ENCODE data around the gene GDPD1.
"Not testable (repeated sequence)": the region's sequence is repeated elsewhere in the genome, so short reads cannot be mapped to it uniquely, and the experiment has no call there.

The GDPD1 gene

DNA sequence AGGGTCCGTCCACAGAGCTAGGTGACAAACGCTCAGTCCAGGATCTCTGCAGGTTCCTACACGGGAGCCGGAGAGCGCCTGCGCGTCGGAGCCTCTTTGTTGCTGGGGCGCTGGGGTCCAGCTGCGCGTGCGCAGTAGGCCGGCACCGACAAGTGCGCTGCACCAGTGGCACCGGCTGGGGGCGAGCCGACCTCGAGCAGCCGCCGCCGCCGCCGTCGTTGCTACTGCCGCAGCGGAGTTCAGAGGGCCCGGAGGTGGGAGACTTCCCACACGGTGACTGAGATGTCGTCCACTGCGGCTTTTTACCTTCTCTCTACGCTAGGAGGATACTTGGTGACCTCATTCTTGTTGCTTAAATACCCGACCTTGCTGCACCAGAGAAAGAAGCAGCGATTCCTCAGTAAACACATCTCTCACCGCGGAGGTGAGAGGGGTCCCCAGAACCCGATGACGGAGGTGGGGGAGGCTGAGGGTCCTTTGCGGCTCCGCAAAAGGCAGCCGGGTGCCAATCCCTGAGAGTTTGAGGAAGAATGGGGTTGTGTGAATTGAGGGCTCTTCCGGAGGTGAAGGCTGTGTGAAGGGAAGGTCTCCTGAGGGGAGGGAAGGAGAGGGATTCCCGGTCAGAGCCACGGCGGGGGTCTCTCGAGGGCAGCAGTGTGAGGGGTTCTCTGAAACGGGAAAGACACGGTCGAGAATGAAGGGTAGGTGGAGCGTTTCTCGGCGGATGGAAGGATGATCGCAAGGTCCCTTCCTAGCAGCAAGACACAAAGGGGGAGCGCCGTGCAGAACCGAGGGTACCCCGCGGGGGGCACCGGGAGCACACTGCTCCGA is at the start of gene GDPD1:
TSS of gene GDPD1 (plus strand) at position 184 of the 831 bp plus-strand sequence. CDS start at position 283, 99 bp downstream.
- DNase-seq = peak; percentile 89

DNA sequence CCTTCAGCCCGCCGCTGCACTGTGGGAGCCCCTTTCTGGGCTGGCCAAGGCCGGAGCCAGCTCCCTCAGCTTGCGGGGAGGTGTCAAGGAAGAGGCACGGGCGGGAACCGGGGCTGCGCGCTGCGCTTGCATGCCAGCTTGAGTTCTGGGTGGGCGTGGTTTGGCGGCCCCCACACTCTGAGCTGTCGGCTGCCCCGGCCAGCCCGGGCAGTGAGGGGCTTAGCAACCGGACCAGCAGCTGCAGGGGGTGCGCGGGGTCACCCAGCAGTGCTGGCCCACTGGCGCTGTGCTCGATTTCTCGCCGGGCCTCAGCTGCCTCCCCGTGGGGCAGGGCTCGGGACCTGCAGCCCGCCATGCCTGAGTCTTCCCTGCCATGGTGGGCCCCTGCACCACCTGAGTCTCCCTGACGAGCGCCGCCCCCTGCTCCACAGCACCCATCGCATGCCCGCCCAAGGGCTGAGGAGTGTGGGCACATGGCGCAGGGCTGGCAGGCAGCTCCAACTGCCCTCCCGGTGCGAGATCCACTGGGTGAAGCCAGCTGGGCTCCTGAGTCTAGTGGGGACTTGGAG is 47.8 kb upstream of the GDPD1 start:
- no peak for DNase-seq

GRCh38 chr17:59174671-59175070 is 45.6 kb upstream of the GDPD1 start:
- no peak for DNase-seq

- DNase-seq = no peak
Measured at GRCh38 chr17:59175076-59175475, 45.2 kb upstream of the GDPD1 start.

DNA sequence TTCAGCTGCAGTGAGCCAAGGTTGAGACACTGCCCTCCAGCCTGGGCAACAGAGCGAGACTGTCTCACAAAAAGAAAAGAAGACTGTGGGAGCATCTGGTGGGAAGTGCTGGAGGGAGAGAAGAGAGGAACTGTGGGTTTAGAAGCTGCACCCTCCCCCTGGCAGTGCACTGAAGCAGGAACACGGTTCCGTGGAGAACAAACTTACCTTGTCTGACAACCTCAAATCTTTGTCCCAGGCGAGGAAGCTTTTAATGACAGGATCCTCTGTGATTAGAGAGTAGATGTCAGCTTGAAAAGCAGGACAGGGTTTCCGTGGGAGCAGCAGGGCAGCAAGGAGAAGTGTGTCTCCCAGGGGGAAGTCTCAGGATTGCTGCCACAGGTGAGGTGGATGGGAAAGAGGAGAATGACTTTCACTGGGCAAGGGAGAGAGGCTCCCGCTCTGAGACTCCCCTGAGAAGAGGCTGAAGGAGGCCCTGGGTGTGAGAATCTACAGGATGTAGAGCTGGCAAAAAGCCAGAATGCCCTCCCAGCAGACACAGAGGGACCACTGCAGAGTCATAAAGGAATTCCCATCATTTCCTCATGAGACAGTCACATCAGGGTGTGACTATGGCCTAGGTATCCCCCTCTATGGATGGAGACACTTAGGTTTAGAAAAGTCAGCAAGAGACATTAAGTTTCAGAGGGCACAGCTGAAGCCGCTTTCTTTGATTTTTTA is 41.9 kb upstream of the GDPD1 start:
- DNase-seq = no peak

DNA sequence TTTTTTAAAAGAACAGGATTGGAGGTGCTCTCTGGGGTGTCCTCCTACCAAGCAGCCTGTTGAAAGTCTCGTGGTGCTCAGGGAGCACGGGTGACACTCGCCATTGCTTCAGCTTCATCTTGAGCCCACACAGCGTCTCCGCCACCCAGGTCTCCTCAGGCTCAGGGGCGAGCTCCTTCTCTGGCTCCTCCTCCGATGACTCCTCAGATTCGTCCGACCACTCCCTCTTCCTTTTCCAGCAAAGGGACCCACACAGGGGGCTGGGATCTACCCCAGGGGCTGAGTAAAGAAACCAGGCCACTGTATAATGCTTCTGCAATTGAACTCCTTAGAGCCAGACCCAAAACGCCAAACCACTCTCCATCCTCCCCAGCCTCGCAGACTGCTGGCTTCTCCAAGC is 40.7 kb upstream of the GDPD1 start:
- not testable (repeated sequence) for DNase-seq

GRCh38 chr17:59180626-59181025 is 39.7 kb upstream of the GDPD1 start:
- DNase-seq = no peak

DNA sequence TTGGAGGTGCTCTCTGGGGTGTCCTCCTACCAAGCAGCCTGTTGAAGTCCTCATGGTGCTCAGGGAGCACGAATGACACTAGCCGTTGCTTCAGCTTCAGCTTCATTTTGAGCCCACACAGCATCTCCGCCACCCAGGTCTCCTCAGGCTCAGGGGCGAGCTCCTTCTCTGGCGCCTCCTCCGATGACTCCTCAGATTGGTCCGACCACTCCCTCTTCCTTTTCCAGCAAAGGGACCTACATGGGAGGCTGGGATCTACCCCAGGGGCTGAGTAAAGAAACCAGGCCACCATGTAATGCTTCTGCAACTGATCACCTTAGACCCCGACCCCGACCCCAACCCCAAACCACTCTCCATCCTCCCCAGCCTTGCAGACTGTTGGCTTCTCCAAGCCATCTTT is 38.8 kb upstream of the GDPD1 start:
- no peak for DNase-seq

GRCh38 chr17:59185997-59186396 is 34.3 kb upstream of the GDPD1 start:
- no peak for DNase-seq

DNA sequence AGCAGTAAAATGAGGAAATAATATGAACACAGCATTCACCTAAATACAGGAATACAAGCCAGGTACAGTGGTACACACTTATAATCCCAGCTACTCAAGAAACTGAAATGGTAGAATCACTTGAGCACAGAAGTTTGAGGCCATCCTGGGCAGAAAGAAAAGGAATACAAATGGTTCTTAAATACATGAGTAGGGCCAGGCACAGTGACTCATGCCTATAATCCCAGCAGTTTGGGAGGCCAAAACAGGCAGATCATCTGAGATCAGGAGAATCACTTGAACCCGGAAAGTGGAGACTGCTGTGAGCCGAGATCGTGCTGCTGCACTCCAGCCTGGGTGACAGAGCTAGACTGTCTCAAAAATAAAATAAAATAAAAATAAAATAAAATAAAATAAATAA is 33.5 kb upstream of the GDPD1 start:
- DNase-seq = no peak

DNA sequence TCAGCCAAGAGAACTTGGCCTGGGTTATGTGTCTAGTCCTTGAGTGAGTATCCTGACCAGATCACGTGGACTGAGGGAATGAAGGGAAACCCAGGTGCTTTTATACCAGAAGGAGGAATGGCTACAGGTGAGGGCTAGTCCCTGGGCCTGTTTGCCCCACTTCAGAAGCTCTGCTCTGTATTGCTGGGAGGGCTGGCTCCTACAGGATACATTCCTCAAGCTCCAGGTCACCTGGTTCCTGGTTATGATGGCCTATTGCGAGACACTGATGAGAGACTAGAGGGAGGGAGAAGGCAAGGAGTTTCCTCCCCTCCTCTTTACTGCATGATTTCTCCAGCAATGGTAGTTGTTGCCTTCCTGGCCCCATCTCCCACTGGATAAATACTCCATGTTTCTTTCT is 29.5 kb upstream of the GDPD1 start:
- DNase-seq = no peak

GRCh38 chr17:59193336-59193862 is 26.9 kb upstream of the GDPD1 start:
- DNase-seq = no peak

GRCh38 chr17:59199398-59199797 is 20.9 kb upstream of the GDPD1 start:
- no peak for DNase-seq

GRCh38 chr17:59202320-59202719 is 18.0 kb upstream of the GDPD1 start:
- no peak for DNase-seq

DNA sequence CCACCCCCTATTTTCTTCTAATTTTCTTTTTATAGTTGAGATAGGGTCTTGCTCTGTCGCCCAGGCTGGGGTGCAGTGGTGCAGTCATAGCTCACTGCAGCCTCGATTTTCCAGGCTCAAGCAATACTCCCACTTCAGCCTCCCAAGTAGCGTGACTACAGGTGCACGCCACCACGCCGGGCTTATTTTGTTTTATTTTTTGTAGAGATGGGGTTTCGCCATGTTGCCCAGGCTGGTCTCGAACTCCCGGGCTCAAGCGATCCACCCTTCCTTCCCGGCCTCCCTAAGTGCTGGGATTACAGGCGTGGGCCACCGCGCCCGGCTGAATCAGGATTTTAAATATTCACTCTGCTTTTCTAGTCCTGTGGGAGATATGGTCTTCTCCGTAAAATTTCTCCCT is 941 bp upstream of the GDPD1 start:
- DNase-seq = no peak

- DNase-seq = no peak
Measured at GRCh38 chr17:59219992-59220327, 351 bp upstream of the GDPD1 start.

DNA sequence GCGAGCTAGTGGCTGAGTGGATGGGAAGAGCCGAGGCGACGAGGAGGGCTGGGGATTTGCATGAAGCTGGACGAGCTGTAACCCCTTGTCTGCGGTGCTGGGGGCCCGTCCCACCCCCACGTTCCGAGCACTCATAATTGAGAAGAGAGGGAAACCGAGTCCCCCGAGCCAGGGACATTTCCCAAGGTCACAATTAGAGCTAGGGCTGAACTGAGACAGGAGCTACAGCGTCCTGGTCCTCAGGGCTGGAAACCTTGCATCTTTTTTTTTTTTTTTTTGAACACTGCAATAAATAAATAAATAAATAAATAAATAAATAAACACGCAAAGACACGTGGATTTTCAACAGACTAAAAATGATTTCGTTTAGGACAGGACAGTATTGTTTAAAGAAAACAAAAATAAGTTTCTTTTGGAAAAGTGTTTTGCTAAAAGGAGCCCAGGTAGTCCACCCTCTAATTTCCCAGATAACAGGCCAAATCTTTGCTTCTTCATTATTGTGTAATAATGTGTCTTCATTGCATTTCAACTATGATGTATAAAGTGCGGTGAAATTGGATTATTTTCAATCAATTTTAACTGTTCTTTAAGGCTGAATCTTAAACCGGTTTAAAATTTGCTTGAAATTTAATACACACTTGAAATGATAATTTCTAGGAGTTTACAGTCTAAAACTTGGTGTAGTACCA is 992 bp downstream of the GDPD1 start:
- no peak for DNase-seq

GRCh38 chr17:59223813-59224212 is 3.5 kb downstream of the GDPD1 start:
- no peak for DNase-seq

DNA sequence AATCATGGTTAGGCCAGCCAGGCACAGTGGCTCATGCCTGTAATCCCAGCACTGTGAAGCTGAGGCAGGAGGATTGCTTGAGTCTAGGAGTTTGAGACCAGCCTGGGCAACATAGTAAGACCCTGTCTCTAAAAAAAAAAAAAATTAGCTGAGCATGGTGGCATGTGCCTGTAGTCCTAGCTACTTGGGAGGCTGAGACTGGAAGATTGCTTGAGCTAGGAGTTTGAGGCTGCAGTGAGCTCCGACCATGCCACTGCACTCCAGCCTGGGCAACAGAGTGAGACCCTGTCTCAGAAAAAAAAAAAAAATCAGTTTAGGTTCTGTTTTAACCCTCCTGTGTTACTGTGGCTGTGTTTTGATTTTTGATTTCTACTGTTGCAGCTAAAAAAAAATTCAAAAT is 8.3 kb downstream of the GDPD1 start:
- DNase-seq = not testable (repeated sequence)

- no peak for DNase-seq
Measured at GRCh38 chr17:59230764-59231163, 10.5 kb downstream of the GDPD1 start.

DNA sequence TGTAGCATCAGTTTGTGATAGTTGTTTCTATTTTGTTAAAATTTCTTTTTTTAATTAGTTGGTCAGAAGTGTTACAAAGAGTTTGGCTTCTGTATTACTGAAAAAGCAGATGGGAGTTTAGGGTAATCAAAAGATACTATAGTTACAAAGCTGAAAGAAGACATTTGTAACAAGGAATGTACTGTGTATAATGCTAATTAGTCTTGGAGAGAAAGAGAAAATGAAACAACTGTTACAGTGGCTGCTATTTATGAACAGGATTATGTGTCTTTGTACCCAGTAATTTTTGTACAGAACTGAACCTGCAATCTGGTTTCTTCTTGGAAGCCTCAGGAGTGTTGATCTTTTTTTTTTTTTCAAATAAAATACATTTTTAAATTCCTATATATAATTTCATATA is 14.3 kb downstream of the GDPD1 start:
- DNase-seq = no peak

DNA sequence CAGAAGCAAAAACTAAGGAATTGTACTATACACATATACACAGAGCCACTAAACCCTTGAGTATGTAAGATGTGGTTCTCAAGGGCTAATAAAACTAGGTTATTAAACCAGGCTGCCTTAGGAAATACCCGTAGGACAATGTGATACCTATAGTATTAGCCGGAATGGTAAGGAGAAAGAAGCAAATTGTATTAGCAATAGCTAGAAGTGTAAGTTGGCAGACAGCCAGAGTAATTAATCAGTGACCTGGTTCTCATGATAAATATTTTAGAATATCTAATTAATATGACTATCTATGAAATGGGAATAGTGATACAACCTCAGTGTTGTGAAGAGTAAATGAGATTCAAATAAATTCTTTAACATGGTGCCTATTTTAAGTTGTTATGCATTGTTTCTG is 18.6 kb downstream of the GDPD1 start:
- DNase-seq = no peak

GRCh38 chr17:59244081-59244480 is 23.8 kb downstream of the GDPD1 start:
- DNase-seq = no peak

Data from KG1 (cell line).